K562 (cell line): Measurements from ENCODE around the gene PLK1. TPM values are rescaled to one million over a fixed set of nuclear protein-coding genes. Genes with fewer than 3 reads are reported as not detected.

Experiments
- CXXC5 ChIP-seq: fragments of 250-450 bp; sonication (Bioruptor Pico); IDR thresholded peaks from 2 replicates; pipeline ENCODE4 v1.8.0; 2022; ENCODE audit warnings: inconsistent platforms, mild to moderate bottlenecking, moderate library complexity
- ELF1 ChIP-seq: fragments of 200-800 bp; sonication (Bioruptor generic); IDR thresholded peaks from 2 replicates; pipeline ENCODE4 v1.6.1; 2016; ENCODE audit warnings: missing genetic modification characterization, missing compliant biosample characterization
- EP300 ChIP-seq: IDR thresholded peaks from 2 replicates; pipeline ENCODE4 v1.6.1; 2012; ENCODE audit warnings: low read length, improper control_type of control experiment
- GTF2E2 ChIP-seq: fragments of 200-800 bp; sonication (Bioruptor generic); IDR thresholded peaks from 2 replicates; pipeline ENCODE4 v1.6.1; 2016; ENCODE audit warnings: missing genetic modification characterization, missing compliant biosample characterization
- HDAC1 ChIP-seq, 2 experiments: fragments of 450-650 bp; IDR thresholded peaks; 2 replicates each; pipeline ENCODE4 v1.6.1; 2016 to 2017; ENCODE audit warnings: inconsistent platforms in 1 of 2, mild to moderate bottlenecking in 1 of 2, moderate library complexity in 1 of 2
- MAFG ChIP-seq: fragments of 450-650 bp; conservative IDR thresholded peaks from 2 replicates; pipeline ENCODE4 v1.6.1; 2016; ENCODE audit warnings: missing genetic modification characterization, missing compliant biosample characterization
- MEIS2 ChIP-seq: fragments of 450-650 bp; IDR thresholded peaks from 2 replicates; pipeline ENCODE4 v1.6.1; 2014; ENCODE audit warnings: mild to moderate bottlenecking; ENCODE audit not compliant: partially characterized antibody
- POLR2G ChIP-seq: fragments of 200-400 bp; formaldehyde crosslinking; IDR thresholded peaks from 2 replicates; pipeline ENCODE4 v1.6.1; 2017; ENCODE audit warnings: low read depth, mild to moderate bottlenecking, antibody characterized with exemption, low read length, moderate library complexity
- RBFOX2 ChIP-seq: fragments of 200-400 bp; formaldehyde crosslinking; IDR thresholded peaks from 2 replicates; pipeline ENCODE4 v1.6.1; 2017; ENCODE audit warnings: low read depth, mild to moderate bottlenecking, low read length, moderate library complexity
- SOX6 ChIP-seq: fragments of 450-650 bp; IDR thresholded peaks from 2 replicates; pipeline ENCODE4 v1.6.1; 2014; ENCODE audit warnings: mild to moderate bottlenecking
- STAT5A ChIP-seq: IDR thresholded peaks from 2 replicates; pipeline ENCODE4 v1.6.1; 2012; ENCODE audit warnings: low read length, inconsistent platforms, borderline replicate concordance
- ZBTB43 ChIP-seq: sonication (generic); formaldehyde crosslinking; IDR thresholded peaks from 2 replicates; pipeline ENCODE4 v1.8.0; 2023; ENCODE audit warnings: mild to moderate bottlenecking, missing genetic modification reagents
- ZMIZ1 ChIP-seq, 2 experiments: fragments of 150-350 bp in 1 of 2; IDR thresholded peaks; 2 replicates each; pipeline ENCODE4 v1.6.1; 2012 to 2016; ENCODE audit warnings: low read depth in 2 of 2, low read length in 2 of 2, mild to moderate bottlenecking in 1 of 2, moderate library complexity in 1 of 2
- ZNF224 ChIP-seq: sonication (generic); formaldehyde crosslinking; IDR thresholded peaks from 2 replicates; pipeline ENCODE4 v1.8.0; 2022; ENCODE audit warnings: mild to moderate bottlenecking, missing genetic modification reagents
- ZNF717 ChIP-seq: fragments of 250-450 bp; sonication (Bioruptor Pico); IDR thresholded peaks from 2 replicates; pipeline ENCODE4 v1.5.0; 2021
- polyA plus RNA-seq, 8 experiments: library from polyadenylated mRNA; depleted of rRNA in 4 of 8; stranded (reverse) in 5 of 8; unstranded in 3 of 8; fragments of >200 nt; fragmentation: Nextera tagmentation in 2 of 8; fragmentation: Illumina TruSeq in 1 of 8; extraction: Ambion mirVana in 2 of 8; extraction: Trizol in 1 of 8; gene quantifications; 2 replicates each; pipeline versions ENCODE4 v1.2.1 to v1.2.3, GENCODE V29; 2011 to 2014; ENCODE audit warnings: inconsistent platforms in 1 of 8, missing spikeins in 1 of 8
- total RNA-seq, 7 experiments: library from RNA; depleted of rRNA in 6 of 7; stranded (reverse); fragments of >200 nt in 6 of 7; fragmentation: Illumina TruSeq in 2 of 7; extraction: Trizol in 2 of 7; gene quantifications; 2 replicates each; pipeline versions ENCODE4 v1.2.1 to v1.2.3, GENCODE V29; 2011 to 2021; ENCODE audit warnings: low replicate concordance in 1 of 7
- TF ChIP-seq, protein P1 (sequence below): fragments of 250-450 bp; sonication (Bioruptor Pico); IDR thresholded peaks from 2 replicates; pipeline ENCODE4 v1.4.0; 2020
- TF ChIP-seq, protein P2 (sequence below): fragments of 450-650 bp; IDR thresholded peaks from 2 replicates; pipeline ENCODE4 v1.6.1; 2016; ENCODE audit warnings: antibody characterized with exemption
- TF ChIP-seq, protein P3 (sequence below): fragments of 200-800 bp; sonication (Bioruptor generic); IDR thresholded peaks from 2 replicates; pipeline ENCODE4 v1.6.1; 2017; ENCODE audit warnings: missing genetic modification characterization, missing compliant biosample characterization

Gene PLK1
- total and polyA plus RNA-seq, 9 of the 15 experiments (the other 6 are each of a cell fraction or from before 2014, with no cell fraction given) = 13.6 to 212 (median 45.5) TPM

DNA sequence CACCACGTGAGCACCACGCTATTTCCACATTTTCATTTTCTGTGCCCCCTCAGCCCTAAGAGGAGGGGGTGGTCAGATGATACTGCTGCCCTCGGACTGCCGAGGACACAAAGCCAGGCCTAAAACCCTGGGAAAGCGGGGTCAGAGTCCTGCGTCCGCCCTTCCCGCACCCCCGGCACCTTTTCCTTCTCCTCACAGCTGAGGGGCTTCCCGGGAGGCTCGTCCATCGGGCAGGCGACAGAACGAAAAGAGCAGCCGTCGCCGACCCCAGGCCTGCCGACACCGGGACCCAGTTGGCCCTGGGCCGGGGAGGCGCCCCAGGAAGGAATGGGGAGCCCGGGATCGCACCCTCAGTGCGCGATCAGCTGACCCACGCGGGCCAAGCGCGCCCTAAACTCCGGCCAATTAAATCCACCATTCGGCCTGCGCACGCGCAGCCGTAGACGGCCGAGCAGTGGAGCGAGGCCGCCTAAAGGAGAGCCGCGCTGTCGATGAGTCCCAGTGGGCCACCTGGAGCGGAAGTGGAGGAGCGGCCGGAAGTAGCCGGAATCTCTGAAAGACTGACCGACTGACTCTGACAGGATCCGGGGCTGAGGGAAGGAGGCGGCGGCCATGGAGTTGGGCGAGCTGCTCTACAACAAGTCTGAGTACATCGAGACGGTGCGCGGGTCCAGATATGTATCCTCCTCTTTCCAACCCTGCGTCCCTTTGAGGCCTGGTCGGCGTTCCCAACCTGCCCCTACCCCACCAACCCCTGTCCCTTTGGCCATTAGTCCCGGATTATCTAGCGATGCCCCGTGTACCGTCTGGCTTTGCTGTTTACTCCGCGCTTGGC is 37.5 kb upstream of the PLK1 start, which contains the start of the genes DCTN5 and PALB2 (continued):
- peak; percentile 84 for TF ChIP-seq MEIS2
- peak; percentile 95 for TF ChIP-seq POLR2G
- TF ChIP-seq ZMIZ1 (IDR thresholded peaks at IDR 0.05; ENCODE audit: low read depth in 2 of 2, low read length in 2 of 2) = peak in 1 of 2 experiments; percentile 100; a peak in 2 of 4 replicates
- no peak for TF ChIP-seq STAT5A
- 0 out of 2 replicates have a peak, but pooled peaks have one; percentile 78 for TF ChIP-seq ZBTB43 (CRISPR knock-in tag)
- TF ChIP-seq ZNF224 (CRISPR knock-in tag) = 0 out of 2 replicates have a peak, but pooled peaks have one; percentile 37
- peak; percentile 96 for TF ChIP-seq RBFOX2
- TF ChIP-seq, protein P1, sequence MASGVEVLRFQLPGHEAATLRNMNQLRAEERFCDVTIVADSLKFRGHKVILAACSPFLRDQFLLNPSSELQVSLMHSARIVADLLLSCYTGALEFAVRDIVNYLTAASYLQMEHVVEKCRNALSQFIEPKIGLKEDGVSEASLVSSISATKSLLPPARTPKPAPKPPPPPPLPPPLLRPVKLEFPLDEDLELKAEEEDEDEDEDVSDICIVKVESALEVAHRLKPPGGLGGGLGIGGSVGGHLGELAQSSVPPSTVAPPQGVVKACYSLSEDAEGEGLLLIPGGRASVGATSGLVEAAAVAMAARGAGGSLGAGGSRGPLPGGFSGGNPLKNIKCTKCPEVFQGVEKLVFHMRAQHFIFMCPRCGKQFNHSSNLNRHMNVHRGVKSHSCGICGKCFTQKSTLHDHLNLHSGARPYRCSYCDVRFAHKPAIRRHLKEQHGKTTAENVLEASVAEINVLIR (CRISPR knock-in tag) = no peak
- peak; percentile 41 for TF ChIP-seq EP300
- peak; percentile 97 for TF ChIP-seq CXXC5 (CRISPR knock-in tag)
- TF ChIP-seq, protein P2, sequence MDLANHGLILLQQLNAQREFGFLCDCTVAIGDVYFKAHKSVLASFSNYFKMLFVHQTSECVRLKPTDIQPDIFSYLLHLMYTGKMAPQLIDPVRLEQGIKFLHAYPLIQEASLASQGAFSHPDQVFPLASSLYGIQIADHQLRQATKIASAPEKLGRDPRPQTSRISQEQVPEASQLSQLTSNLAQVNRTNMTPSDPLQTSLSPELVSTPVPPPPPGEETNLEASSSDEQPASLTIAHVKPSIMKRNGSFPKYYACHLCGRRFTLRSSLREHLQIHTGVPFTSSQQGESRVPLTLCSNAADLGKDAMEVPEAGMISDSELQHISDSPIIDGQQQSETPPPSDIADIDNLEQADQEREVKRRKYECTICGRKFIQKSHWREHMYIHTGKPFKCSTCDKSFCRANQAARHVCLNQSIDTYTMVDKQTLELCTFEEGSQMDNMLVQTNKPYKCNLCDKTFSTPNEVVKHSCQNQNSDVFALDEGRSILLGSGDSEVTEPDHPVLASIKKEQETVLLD = peak; percentile 98
- TF ChIP-seq HDAC1 (IDR thresholded peaks at IDR 0.05) = peak in 1 of 2 experiments; percentile 92; a peak in 1 of 4 replicates
- peak; percentile 95 for TF ChIP-seq ELF1 (tag)
- TF ChIP-seq ZNF717 (CRISPR knock-in tag) = no peak
- TF ChIP-seq MAFG = no peak
- 0 out of 2 replicates have a peak, but pooled peaks have one; percentile 23 for TF ChIP-seq SOX6
- peak; percentile 62; the same call in 1 of the 2 replicates for TF ChIP-seq GTF2E2
- TF ChIP-seq, protein P3, sequence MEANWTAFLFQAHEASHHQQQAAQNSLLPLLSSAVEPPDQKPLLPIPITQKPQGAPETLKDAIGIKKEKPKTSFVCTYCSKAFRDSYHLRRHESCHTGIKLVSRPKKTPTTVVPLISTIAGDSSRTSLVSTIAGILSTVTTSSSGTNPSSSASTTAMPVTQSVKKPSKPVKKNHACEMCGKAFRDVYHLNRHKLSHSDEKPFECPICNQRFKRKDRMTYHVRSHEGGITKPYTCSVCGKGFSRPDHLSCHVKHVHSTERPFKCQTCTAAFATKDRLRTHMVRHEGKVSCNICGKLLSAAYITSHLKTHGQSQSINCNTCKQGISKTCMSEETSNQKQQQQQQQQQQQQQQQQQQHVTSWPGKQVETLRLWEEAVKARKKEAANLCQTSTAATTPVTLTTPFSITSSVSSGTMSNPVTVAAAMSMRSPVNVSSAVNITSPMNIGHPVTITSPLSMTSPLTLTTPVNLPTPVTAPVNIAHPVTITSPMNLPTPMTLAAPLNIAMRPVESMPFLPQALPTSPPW = peak; percentile 52; the same call in 1 of the 2 replicates
